GM12865 (cell line): ENCODE data around the gene BAK1.

Source experiments
- DNase-seq: peaks from one replicate; pipeline ENCODE4 v3.0.0; 2010; ENCODE audit warnings: low read depth
- H3K4me3 ChIP-seq: 2 replicates; pipeline ENCODE4 v1.5.1; 2011; ENCODE audit warnings: mild to moderate bottlenecking, low read depth, low read length, control low read depth
- TF ChIP-seq, protein P1 (sequence below): IDR thresholded peaks from 2 replicates; pipeline ENCODE4 v1.5.1; 2011; ENCODE audit warnings: low read length, control low read depth, low read depth, inconsistent platforms; ENCODE audit not compliant: insufficient read depth; ENCODE audit errors: missing control alignments

BAK1 gene

DNA sequence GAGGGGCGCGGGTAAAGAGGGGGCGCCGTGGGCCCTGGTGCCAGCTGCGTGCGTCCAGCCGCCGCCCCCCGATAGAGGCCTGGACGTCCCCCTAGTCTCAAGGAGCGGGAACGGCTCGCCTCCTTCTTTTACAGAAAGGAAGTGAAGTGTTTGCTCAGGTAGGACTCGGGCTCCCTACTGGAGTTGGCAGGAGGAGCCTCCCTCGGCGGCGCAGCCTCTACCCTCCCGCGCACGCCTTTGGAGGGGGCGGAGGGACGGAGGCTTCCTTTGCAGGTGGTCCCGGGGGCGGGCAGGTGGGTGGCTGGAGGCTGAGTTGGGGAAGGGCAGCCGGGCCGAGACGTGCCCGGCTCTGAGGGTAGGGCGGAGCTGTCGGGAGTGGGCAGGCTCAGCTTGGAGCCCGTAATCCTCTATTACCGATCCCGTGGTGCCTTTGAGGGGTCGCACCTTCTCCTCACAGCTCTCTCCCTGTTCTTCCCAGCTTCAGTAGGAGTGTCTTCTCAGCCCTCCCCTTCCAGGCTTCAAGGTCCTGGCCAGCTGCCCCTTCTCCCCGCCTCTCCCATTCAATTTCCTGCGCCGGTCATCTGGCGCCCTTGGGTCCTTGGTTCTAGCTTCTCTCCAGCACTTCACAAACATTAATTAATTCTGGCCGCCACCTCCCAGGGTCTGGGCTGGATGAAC lies 41.8 kb upstream of the BAK1 start:
- TF ChIP-seq, protein P1, sequence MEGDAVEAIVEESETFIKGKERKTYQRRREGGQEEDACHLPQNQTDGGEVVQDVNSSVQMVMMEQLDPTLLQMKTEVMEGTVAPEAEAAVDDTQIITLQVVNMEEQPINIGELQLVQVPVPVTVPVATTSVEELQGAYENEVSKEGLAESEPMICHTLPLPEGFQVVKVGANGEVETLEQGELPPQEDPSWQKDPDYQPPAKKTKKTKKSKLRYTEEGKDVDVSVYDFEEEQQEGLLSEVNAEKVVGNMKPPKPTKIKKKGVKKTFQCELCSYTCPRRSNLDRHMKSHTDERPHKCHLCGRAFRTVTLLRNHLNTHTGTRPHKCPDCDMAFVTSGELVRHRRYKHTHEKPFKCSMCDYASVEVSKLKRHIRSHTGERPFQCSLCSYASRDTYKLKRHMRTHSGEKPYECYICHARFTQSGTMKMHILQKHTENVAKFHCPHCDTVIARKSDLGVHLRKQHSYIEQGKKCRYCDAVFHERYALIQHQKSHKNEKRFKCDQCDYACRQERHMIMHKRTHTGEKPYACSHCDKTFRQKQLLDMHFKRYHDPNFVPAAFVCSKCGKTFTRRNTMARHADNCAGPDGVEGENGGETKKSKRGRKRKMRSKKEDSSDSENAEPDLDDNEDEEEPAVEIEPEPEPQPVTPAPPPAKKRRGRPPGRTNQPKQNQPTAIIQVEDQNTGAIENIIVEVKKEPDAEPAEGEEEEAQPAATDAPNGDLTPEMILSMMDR, result no peak
- DNase-seq, result peak; percentile 46
- H3K4me3 ChIP-seq, result peak overlapping the region; percentile 97

DNA sequence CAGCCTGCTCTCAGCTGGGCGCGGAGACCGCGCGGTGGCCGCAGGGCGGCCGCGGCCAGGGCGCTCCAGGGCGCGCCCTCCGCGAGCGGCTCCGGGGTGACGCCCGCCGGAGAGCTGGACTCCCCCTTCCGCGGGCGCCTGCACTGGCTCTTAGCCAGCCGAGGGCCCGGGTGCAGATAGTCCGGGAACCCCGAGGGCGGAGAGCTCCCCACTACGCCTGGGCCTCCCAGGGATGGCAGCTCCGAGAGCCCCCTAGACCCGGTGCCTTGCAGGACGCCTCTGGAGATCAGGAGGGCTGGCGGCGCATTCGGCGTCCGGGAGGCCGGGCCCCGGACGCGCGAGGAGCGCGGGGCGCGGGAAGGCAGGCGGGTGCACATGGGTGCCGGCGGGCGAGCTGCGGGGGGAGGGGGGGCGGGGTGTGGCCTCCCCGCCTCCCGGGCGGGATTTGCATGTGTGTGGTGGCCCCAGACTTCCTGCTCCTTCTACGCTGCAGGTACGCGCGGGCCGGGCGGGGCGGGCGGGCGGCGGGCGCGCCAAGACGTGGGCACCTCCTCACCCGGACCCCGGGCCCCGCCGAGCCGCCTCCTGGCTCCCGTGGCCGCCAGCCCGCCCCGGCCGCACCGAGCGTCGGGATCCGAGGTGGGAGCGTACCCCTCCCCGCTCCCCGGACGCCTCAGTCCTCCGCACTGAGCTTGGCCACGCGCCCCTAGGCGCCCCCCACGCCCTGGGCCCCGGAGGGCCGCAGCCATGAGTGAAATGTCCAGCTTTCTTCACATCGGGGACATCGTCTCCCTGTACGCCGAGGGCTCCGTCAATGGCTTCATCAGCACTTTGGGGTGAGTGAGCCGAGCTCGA lies 41.0 kb upstream of the BAK1 start, which contains the start of gene ITPR3:
ITPR3 (plus strand) TSS at position 467 of the 855 bp plus-strand sequence; CDS start at position 748, 281 bp downstream.
- DNase-seq, result peak; percentile 93
- TF ChIP-seq, protein P1, result no peak
- H3K4me3 ChIP-seq, result peak within 1 kb of the TSS; percentile 97

DNA sequence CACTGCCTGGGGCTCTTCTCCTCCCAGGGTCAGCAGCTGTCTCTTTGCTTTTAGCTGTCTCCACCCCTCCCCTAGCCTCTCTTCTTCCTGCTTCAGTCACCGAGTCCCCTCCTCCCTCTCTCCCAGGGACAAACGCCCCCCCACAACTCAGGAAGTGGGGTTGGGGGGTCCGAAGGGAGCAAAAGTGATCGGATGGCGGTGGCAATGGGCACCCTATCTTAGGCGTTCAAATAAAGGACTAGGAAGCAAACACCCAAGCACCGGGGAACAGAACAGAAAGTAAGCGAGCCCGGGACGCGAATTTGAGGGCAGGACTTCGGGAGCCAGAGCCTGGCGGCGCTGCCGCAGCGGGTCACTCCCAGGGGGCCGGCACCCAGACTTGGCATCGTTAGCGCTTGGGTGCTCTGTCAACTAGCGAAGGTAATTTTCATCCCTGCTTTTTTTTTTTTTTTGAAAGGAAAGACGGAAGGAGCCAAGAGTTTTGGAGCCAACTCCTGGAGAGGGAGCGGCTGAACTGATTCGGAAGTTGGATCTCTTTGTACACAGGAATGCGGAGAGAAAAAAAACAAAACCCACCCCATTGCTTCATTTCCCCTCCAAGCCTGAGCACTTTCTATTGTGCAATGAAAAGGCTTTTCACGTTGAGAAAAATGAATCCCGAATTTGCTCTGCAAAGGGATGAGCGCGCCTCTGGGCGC lies 40.2 kb upstream of the BAK1 start:
- H3K4me3 ChIP-seq, result peak overlapping the region; percentile 79
- peak; percentile 56 for DNase-seq
- TF ChIP-seq, protein P1, result no peak

DNA sequence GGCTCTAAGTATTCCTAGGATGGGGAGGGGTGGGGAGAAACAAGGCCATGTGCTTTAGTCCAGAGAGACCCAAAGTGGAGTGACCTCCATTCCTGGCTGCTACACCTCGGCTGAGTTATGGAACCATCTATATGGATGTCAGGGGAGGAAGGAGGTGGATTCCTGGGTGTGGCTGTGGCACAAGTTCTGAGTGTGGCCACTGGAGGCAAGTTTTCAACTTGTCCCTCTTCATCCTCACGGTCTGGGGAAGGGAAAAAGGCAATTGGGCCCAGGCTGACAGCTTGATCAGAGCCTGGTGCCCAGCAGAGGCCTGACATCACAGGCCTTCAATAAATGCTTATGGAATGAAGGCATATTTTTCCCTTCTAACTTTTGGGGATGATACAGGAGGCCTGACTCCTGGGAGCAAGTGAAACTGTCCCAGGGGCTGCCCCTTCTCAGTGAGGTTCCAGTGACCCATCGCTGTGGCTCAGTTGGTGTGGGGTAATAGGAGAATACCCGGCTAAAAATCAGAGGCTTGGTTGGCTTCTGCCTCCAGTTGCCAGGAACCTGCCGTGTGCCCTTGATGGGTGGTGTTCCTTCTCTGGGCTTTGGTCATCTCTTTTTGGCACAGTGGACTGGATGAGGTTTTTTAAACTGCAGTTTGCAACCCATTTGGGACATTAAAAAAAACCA lies 39.2 kb upstream of the BAK1 start:
- no peak for DNase-seq
- TF ChIP-seq, protein P1, result no peak
- no peak overlapping the region for H3K4me3 ChIP-seq

DNA sequence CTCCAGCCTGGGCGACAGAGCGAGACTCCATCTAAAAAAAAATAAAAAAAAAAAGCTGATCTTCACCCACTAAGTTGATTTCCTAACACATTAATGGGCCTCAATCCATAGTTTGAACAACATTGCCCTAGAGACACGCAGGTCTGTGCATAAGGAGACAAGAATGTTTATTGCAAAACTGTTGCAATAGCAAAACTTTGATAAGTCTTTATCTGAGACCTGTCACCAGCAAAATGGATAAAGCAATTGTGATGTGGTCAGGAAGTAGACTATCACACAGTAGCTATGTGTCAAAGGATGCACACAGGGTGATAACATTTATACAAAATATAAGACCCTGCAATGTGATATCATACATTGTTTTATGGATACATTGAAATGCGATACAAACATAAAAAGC lies 36.8 kb upstream of the BAK1 start:
- TF ChIP-seq, protein P1, result no peak
- no peak overlapping the region for H3K4me3 ChIP-seq
- DNase-seq, result no peak

DNA sequence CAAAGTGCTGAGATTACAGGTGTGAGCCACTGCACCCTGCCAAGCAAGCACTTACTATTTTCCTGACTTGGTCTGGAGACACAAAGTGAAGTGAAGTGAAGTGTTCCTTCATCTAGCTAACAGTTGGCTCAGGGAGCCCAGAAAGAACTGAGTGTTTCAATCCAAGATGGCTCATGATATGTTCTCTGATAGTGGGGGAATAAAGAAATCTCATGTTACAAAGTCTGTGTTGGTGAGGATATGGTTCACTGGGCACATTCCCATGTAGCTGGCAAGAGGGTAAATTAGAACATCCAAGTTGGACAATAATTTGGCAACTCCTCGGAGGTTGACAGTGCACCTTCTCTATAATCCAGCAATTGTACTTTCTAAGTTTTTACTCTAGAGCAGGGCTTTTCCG lies 36.0 kb upstream of the BAK1 start:
- TF ChIP-seq, protein P1, result no peak
- no peak for DNase-seq
- H3K4me3 ChIP-seq, result no peak overlapping the region
